Measurements from ENCODE around the gene ELOB. TPM values are rescaled to one million over a fixed set of nuclear protein-coding genes. Genes with fewer than 3 reads are reported as not detected.

Gene ELOB
- total RNA-seq, 2 donors from 2014 or later = 318 to 496 TPM

DNA sequence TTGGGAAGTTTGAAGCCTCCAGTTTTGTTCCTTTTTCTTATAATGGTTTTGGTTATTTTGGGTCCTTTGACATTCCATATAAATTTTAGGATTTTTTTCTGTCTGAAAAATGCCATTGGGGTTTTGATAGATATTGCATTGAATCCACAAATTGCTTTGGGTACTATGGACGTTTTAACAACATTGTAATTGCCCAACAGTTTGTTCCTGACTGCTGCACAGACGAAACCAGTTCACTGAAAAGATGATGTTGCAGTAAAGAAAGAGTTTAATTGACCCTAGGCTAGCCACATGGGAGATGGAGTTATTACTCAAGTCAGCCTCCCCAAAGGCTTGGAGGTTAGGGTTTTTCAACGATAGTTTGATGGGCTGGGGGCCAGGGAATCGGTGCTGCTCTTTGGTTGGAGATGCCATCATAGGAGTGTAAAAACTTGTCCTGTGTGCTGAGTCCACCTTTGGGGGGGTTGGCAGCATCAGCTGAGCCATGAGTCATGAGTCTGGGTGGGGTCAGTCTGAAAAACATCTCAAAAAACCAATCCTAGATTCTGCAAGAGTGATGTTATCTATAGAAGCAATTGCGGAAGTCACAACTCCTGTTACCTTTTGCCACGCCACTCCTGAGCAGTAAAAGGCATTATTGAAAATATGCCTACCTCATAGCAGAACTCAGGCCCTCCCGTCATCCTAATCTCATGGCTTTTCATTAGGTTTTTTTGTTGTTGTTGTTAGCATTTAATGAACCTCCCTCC is 18.5 kb upstream of the ELOB start:
- H3K9me3 ChIP-seq = no peaks in the 10 kb centered on the region
- H3K36me3 ChIP-seq = no peaks in the 10 kb centered on the region
- WGBS = 58% methylated on average over 7 of the region's 7 CpGs
- no peak for DNase-seq (ENCODE audit: low spot score)
- intact Hi-C loops (cut with DNase I) = no loop called here
- no peak overlapping the region for H3K27ac ChIP-seq
- no peak for TF ChIP-seq POLR2A (IDR thresholded peaks at IDR 0.05)
- TF ChIP-seq, protein P1, sequence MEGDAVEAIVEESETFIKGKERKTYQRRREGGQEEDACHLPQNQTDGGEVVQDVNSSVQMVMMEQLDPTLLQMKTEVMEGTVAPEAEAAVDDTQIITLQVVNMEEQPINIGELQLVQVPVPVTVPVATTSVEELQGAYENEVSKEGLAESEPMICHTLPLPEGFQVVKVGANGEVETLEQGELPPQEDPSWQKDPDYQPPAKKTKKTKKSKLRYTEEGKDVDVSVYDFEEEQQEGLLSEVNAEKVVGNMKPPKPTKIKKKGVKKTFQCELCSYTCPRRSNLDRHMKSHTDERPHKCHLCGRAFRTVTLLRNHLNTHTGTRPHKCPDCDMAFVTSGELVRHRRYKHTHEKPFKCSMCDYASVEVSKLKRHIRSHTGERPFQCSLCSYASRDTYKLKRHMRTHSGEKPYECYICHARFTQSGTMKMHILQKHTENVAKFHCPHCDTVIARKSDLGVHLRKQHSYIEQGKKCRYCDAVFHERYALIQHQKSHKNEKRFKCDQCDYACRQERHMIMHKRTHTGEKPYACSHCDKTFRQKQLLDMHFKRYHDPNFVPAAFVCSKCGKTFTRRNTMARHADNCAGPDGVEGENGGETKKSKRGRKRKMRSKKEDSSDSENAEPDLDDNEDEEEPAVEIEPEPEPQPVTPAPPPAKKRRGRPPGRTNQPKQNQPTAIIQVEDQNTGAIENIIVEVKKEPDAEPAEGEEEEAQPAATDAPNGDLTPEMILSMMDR (IDR thresholded peaks at IDR 0.05) = no peak
- TF ChIP-seq POLR2AphosphoS5 (IDR thresholded peaks at IDR 0.05) = no peak
- no peak overlapping the region for H3K4me3 ChIP-seq
- H3K4me1 ChIP-seq (replicated peaks) = no peaks in the 10 kb centered on the region
- no peaks in the 10 kb centered on the region for H3K27me3 ChIP-seq (replicated peaks; ENCODE audit: insufficient read depth)

DNA sequence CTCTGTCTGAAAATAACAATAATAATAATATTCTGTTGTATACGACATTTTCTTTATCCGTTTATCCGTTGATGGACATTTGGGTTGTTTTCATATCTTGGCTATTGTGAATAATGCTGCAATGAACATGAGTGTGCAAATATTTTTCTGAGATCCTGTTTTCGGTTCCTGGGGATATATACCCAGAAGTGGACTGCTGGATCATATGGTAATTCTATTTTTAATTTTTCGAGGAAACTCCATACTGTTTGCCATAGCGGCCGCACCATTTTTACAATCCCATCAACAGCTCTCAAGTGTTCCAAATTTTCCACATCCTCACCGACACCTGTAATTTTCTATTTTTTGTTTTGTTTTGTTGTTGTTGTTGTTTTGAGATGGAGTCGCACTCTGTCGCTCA is 15.9 kb upstream of the ELOB start:
- intact Hi-C loops (cut with DNase I) = no loop called here
- WGBS = 87% methylated on average over 10 of the region's 10 CpGs
- no peaks in the 10 kb centered on the region for H3K36me3 ChIP-seq
- H3K27ac ChIP-seq = no peak overlapping the region
- H3K4me3 ChIP-seq = no peak overlapping the region
- H3K4me1 ChIP-seq (replicated peaks) = no peaks in the 10 kb centered on the region
- H3K9me3 ChIP-seq = no peaks in the 10 kb centered on the region
- no peaks in the 10 kb centered on the region for H3K27me3 ChIP-seq (replicated peaks; ENCODE audit: insufficient read depth)
- no peak for TF ChIP-seq POLR2AphosphoS5 (IDR thresholded peaks at IDR 0.05)
- TF ChIP-seq POLR2A (IDR thresholded peaks at IDR 0.05) = no peak
- TF ChIP-seq, protein P1 (IDR thresholded peaks at IDR 0.05) = no peak
- DNase-seq (ENCODE audit: low spot score) = no peak

DNA sequence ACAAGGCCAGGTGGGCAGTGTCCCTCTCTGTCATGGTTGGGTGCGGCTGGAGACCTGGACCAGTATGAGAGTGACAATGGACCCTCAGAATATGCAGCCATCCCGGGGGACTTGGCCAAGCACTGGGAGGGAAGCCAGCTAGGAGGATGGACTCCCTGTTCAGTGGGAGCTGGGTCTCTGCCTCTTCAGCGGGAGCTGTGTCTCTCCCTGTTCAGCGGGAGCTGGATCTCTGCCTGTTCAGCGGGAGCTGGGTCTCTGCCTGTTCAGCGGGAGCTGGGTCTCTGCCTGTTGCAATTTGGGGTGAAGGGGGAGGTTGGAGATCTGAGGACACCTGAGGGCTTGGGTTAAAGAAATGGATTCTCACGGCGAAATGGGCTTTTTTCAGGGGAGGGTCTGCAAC is 14.1 kb upstream of the ELOB start:
- no peaks in the 10 kb centered on the region for H3K36me3 ChIP-seq
- intact Hi-C loops (cut with DNase I) = no loop called here
- no peaks in the 10 kb centered on the region for H3K27me3 ChIP-seq (replicated peaks; ENCODE audit: insufficient read depth)
- no peaks in the 10 kb centered on the region for H3K9me3 ChIP-seq
- DNase-seq (ENCODE audit: low spot score) = no peak
- TF ChIP-seq POLR2A (IDR thresholded peaks at IDR 0.05) (no peak), POLR2AphosphoS5 (IDR thresholded peaks at IDR 0.05) (no peak)
- TF ChIP-seq, protein P1 (IDR thresholded peaks at IDR 0.05) = no peak
- 66% methylated on average over 8 of the region's 8 CpGs for WGBS
- H3K4me1 ChIP-seq (replicated peaks) = no peaks in the 10 kb centered on the region
- no peak overlapping the region for H3K27ac ChIP-seq
- H3K4me3 ChIP-seq = no peak overlapping the region

DNA sequence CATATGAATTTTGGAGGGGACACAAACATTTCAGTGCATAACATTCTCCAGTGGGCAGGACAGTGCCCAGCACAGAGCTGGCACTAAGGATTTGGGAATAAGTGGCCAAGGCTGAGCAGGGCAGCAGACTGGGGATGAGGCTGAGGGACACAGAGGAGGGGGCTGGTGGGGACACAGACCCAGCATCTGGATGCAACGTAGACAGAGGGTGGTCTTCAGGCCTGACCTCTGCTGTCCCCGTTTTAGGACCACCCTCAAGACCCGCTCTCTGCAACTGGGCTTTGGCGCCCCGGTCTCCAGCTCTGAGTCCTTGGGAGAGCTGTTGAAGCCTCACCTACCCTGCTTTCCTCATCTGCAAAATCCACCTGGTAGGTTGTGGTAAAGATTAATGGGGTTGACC is 13.6 kb upstream of the ELOB start:
- Histone ChIP-seq H3K27ac (no peak overlapping the region), H3K4me1 (replicated peaks) (no peaks in the 10 kb centered on the region), H3K9me3 (no peaks in the 10 kb centered on the region), H3K36me3 (no peaks in the 10 kb centered on the region), H3K4me3 (no peak overlapping the region), H3K27me3 (replicated peaks; ENCODE audit: insufficient read depth) (no peaks in the 10 kb centered on the region)
- no peak for TF ChIP-seq POLR2AphosphoS5 (IDR thresholded peaks at IDR 0.05)
- TF ChIP-seq, protein P1 (IDR thresholded peaks at IDR 0.05) = no peak
- no peak for TF ChIP-seq POLR2A (IDR thresholded peaks at IDR 0.05)
- DNase-seq (ENCODE audit: low spot score) = no peak
- intact Hi-C loops (cut with DNase I) = no loop called here
- WGBS = 98% methylated on average over 5 of the region's 5 CpGs

DNA sequence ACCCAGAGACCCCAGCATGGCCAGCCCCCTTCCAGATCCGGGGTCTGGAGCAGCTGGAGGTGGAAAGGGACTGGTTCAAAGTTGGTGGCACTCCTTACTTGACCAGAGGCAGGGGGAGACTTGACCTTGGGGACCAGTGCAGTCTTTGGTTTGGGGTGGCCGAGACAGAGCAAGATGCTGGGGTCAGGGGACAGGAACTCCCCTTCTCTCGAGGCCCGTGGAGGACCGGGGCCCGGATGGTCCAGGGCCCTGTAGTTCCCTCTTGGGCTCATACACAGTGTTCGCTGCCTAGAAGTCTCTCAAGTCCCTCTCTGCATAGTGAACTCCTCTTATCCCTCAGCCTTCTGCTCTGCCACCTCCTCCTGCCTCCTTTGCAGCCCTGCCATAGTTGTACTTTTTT is 10.9 kb upstream of the ELOB start:
- Histone ChIP-seq H3K4me3 (no peak overlapping the region), H3K4me1 (replicated peaks) (no peaks in the 10 kb centered on the region), H3K36me3 (no peaks in the 10 kb centered on the region), H3K27ac (no peak overlapping the region), H3K9me3 (no peaks in the 10 kb centered on the region), H3K27me3 (replicated peaks; ENCODE audit: insufficient read depth) (no peaks in the 10 kb centered on the region)
- DNase-seq (ENCODE audit: low spot score) = no peak
- intact Hi-C loops (cut with DNase I) = no loop called here
- WGBS = 46% methylated on average over 7 of the region's 7 CpGs
- no peak for TF ChIP-seq POLR2A (IDR thresholded peaks at IDR 0.05)
- TF ChIP-seq, protein P1 (IDR thresholded peaks at IDR 0.05) = no peak
- no peak for TF ChIP-seq POLR2AphosphoS5 (IDR thresholded peaks at IDR 0.05)
